Esophagus muscularis mucosa (tissue), 4 donors: ENCODE results near the gene MYO9B. TPM values are rescaled to one million over a fixed set of nuclear protein-coding genes. Genes with fewer than 3 reads are reported as not detected.
"Not testable (repeated sequence)": the region's sequence is repeated elsewhere in the genome, so short reads cannot be mapped to it uniquely, and the experiment has no call there.

Experiments
- DNase-seq: peaks from one replicate; pipeline ENCODE4 v3.0.0-alpha.2; 2017; ENCODE audit errors: extremely low spot score
- H3K27ac ChIP-seq, 4 donors: fragments of 200-600 bp; sonication (generic); replicated peaks in 1 of 4; 1 replicate in 3 of 4; 2 replicates in 1 of 4; pipeline ENCODE4 v1.5.1; 2016 to 2019; ENCODE audit warnings: mild to moderate bottlenecking in 1 of 4
- H3K27me3 ChIP-seq, 4 donors: fragments of 200-600 bp; sonication (generic); one replicate each; pipeline versions ENCODE4 v1.5.1 to v1.6.0; 2016 to 2019
- H3K36me3 ChIP-seq, 4 donors: fragments of 200-600 bp; sonication (generic); one replicate each; pipeline ENCODE4 v1.5.1; 2016 to 2019
- H3K4me1 ChIP-seq, 4 donors: fragments of 200-600 bp; sonication (generic); one replicate each; pipeline ENCODE4 v1.5.1; 2016 to 2019
- H3K4me3 ChIP-seq, 4 donors: fragments of 200-600 bp; sonication (generic); 1 replicate in 2 of 4; 2 replicates in 2 of 4; pipeline ENCODE4 v1.5.1; 2016 to 2019; ENCODE audit warnings: mild to moderate bottlenecking in 4 of 4, moderate library complexity in 1 of 4
- H3K9me3 ChIP-seq, 4 donors: fragments of 200-600 bp; sonication (generic); 1 replicate in 3 of 4; 2 replicates in 1 of 4; pipeline ENCODE4 v1.5.1; 2016 to 2019
- CTCF ChIP-seq, 3 experiments: fragments of 200-600 bp in 2 of 3; fragments of 450-650 bp in 1 of 3; sonication (generic) in 2 of 3; IDR thresholded peaks; one replicate each; pipeline ENCODE4 v1.5.1; 2017 to 2019; ENCODE audit warnings: antibody characterized with exemption in 3 of 3, mild to moderate bottlenecking in 2 of 3, moderate library complexity in 1 of 3
- EP300 ChIP-seq: sonication (generic); formaldehyde crosslinking; IDR thresholded peaks from one replicate; pipeline ENCODE4 v1.6.1; 2017; ENCODE audit warnings: antibody characterized with exemption
- POLR2A ChIP-seq: fragments of 450-650 bp; IDR thresholded peaks from one replicate; pipeline ENCODE4 v1.6.1; 2017; ENCODE audit warnings: antibody characterized with exemption, moderate library complexity, mild to moderate bottlenecking, low read depth
- POLR2AphosphoS5 ChIP-seq, 2 donors: sonication (generic); formaldehyde crosslinking; IDR thresholded peaks; one replicate each; pipeline ENCODE4 v1.6.1; 2017; ENCODE audit warnings: antibody characterized with exemption in 2 of 2
- WGBS: methylation state at CpG from one replicate; pipeline ENCODE4 v1.1.5; 2018; 5-methylcytosine and 5-hydroxymethylcytosine counted together
- intact Hi-C: fragments of 100-400 bp; cut with DNase I; formaldehyde crosslinking; loops from one replicate; pipeline ENCODE4 v1.15.1; 2023
- total RNA-seq, 4 donors: library from RNA; depleted of rRNA; stranded (reverse); fragments of >200 nt; gene quantifications; one replicate each; pipeline versions ENCODE4 v1.1.0 to v1.2.1, GENCODE V29; 2016

The MYO9B gene
- total RNA-seq, 4 donors from 2014 or later, result 52.6 to 73.3 (median 57.7) TPM

DNA sequence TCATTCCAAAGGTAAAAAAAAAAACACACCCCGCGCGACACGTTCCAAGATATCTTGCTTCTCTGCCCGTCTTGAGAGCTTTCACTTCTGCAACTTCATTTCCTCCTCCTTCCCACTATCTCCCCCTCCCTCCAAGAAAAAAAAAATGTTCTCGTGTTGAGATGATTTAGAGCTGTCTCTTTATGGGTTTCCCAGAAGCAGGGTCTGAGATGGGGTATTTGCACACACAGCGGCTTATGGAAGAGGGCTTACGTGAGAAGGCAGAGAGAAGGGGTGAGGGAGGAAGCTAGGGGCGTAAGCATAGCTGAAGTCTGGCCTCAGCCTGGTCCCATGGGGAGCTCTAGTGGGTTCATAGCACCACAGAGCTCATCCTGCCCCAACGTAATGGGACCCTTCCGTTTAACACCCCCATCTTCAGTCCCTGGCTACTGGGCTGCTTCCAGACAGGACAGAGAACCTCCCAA lies 108.3 kb downstream of the MYO9B start:
- Histone ChIP-seq H3K4me1 (no peaks in the 10 kb centered on the region), H3K4me3 (no peak overlapping the region), H3K36me3 (peaks cover 47 to 92% (median 87%) of the 10 kb centered on the region in 4 donors), H3K27ac (no peak overlapping the region), H3K9me3 (no peaks in the 10 kb centered on the region), H3K27me3 (no peaks in the 10 kb centered on the region)
- no peak for DNase-seq
- 75% methylated on average over 11 of the region's 11 CpGs for WGBS
- intact Hi-C loops, result no loop called here
- no peak for TF ChIP-seq CTCF (IDR thresholded peaks at IDR 0.05)
- TF ChIP-seq EP300, result no peak
- no peak for TF ChIP-seq POLR2A
- TF ChIP-seq POLR2AphosphoS5 (IDR thresholded peaks at IDR 0.05), result no peak

DNA sequence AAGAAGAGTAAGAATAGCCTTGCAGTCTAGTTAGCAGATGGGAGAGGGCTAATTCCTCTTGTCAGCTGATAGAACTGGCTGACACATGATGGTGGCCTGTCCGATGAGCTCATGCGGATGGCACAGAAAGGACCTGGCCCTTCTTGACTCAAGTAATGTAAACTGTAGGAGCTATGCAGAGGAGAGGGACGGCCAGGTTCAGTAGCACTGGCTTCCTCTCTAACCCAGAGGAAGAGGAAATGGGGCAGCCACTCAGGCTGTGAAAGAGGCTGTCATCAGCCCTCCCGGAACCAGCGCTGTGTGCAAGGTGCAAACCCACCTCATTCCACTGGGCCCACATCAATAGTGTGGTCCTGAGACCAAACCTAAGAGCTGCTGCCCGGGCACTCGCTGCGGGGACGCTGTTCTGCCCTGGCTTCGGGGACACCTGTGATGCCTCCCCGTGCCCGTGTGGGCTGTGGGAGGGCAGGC lies 108.8 kb downstream of the MYO9B start:
- H3K36me3 ChIP-seq, result peaks cover 52 to 94% (median 88%) of the 10 kb centered on the region in 4 donors
- no peaks in the 10 kb centered on the region for H3K9me3 ChIP-seq
- TF ChIP-seq CTCF (IDR thresholded peaks at IDR 0.05) (no peak), EP300 (no peak), POLR2A (no peak), POLR2AphosphoS5 (IDR thresholded peaks at IDR 0.05) (no peak)
- no peak for DNase-seq
- 88% methylated on average over 9 of the region's 12 CpGs for WGBS
- intact Hi-C loops, result no loop called here
- no peaks in the 10 kb centered on the region for H3K27me3 ChIP-seq
- no peaks in the 10 kb centered on the region for H3K4me1 ChIP-seq
- H3K4me3 ChIP-seq, result no peak overlapping the region
- H3K27ac ChIP-seq, result no peak overlapping the region

DNA sequence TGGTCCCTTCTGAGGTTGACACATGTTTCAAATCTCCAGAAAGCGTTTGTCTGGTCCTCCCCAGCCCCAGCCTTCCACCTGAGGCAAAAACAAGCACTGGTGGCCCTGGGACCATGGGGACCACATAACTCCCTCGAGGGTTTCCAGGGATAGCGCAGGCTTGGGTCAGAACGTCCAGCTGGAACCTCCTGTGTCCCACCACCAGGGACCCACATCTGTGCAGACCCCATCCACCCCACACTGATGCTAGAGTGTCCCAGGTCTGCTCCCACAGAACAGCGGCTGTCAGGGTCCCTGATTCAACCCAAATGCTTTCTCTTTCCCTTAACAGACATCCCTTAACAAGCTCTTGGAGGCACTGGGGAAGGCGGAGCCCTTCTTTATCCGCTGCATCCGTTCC lies 110.0 kb downstream of the MYO9B start:
- H3K27ac ChIP-seq, result no peak overlapping the region
- H3K4me1 ChIP-seq, result no peaks in the 10 kb centered on the region
- intact Hi-C loops, result no loop called here
- no peaks in the 10 kb centered on the region for H3K27me3 ChIP-seq
- DNase-seq, result no peak
- H3K4me3 ChIP-seq, result no peak overlapping the region
- H3K36me3 ChIP-seq, result peaks cover 63 to 100% (median 95%) of the 10 kb centered on the region in 4 donors
- no peaks in the 10 kb centered on the region for H3K9me3 ChIP-seq
- WGBS, result 87% methylated on average over 8 of the region's 8 CpGs
- no peak for TF ChIP-seq POLR2A
- no peak for TF ChIP-seq POLR2AphosphoS5 (IDR thresholded peaks at IDR 0.05)
- TF ChIP-seq CTCF (IDR thresholded peaks at IDR 0.05), result no peak
- TF ChIP-seq EP300, result no peak

DNA sequence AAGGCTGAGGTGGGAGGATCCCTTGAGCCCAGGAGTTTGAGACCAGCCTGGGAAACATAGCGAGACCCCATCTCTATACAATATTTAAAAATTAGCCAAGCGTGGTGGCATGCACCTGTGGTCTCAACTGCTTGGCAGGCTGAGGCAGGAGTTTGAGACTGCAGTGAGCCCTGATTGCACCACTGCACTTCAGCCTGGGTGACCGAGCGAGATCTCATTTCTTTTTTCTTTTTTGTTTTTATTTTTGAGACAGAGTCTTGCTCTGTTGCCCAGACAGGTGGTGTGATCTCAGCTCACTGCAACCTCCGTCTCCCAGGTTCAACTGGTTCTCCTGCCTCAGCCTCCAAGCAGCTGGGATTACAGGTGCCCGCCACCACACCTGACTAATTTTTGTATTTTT lies 116.2 kb downstream of the MYO9B start:
- H3K4me1 ChIP-seq, H3K4me3 ChIP-seq, H3K27me3 ChIP-seq, DNase-seq, intact Hi-C loops, H3K9me3 ChIP-seq, H3K27ac ChIP-seq: not testable (repeated sequence)
- WGBS, result 78% methylated on average over 6 of the region's 6 CpGs
- H3K36me3 ChIP-seq, result peaks cover 87 to 100% (median 92%) of the 10 kb centered on the region in 4 donors

- no peaks in the 10 kb centered on the region for H3K4me1 ChIP-seq
These were observed 117.2 kb downstream of the MYO9B start for GRCh38 chr19:17192751-17193150.

More at GRCh38 chr19:17192751-17193150, 117.2 kb downstream of the MYO9B start:
- Histone ChIP-seq H3K4me3 (no peak overlapping the region), H3K27me3 (no peaks in the 10 kb centered on the region), H3K36me3 (peaks cover 84 to 100% (median 89%) of the 10 kb centered on the region in 4 donors), H3K27ac (no peak overlapping the region), H3K9me3 (no peaks in the 10 kb centered on the region)
- intact Hi-C loops, result no loop called here
- DNase-seq, result no peak
- TF ChIP-seq POLR2AphosphoS5 (IDR thresholded peaks at IDR 0.05), result no peak
- TF ChIP-seq EP300, result no peak
- no peak for TF ChIP-seq POLR2A
- TF ChIP-seq CTCF (IDR thresholded peaks at IDR 0.05), result no peak
- WGBS, result 95% methylated on average over 7 of the region's 26 CpGs
